HepG2 (cell line): ENCODE results near the gene HMBS. TPM values are rescaled to one million over a fixed set of nuclear protein-coding genes. Genes with fewer than 3 reads are reported as not detected.
A peak's percentile ranks its signal among the peaks of the same experiment; 100 is the strongest.

Source experiments
- ATRX ChIP-seq: sonication (generic); formaldehyde crosslinking; IDR thresholded peaks from 2 replicates; pipeline ENCODE4 v1.4.0; 2020; ENCODE audit warnings: missing genetic modification reagents, borderline replicate concordance
- GRHL1 ChIP-seq: sonication (generic); formaldehyde crosslinking; conservative IDR thresholded peaks from 2 replicates; pipeline ENCODE4 v1.8.0; 2022; ENCODE audit warnings: missing genetic modification reagents
- HOXA7 ChIP-seq: sonication (generic); formaldehyde crosslinking; IDR thresholded peaks from 2 replicates; pipeline ENCODE4 v1.8.1; 2022; ENCODE audit warnings: mild to moderate bottlenecking, missing genetic modification reagents, moderate library complexity
- IKZF1 ChIP-seq: fragments of 450-650 bp; IDR thresholded peaks from 2 replicates; pipeline ENCODE4 v1.7.1; 2016
- KDM5A ChIP-seq: fragments of 200-600 bp; sonication (generic); IDR thresholded peaks from 2 replicates; pipeline ENCODE4 v1.7.0; 2018; ENCODE audit warnings: antibody characterized with exemption, mild to moderate bottlenecking, low read length, borderline replicate concordance
- KLF6 ChIP-seq: IDR thresholded peaks from 2 replicates; pipeline ENCODE4 v1.8.0; 2016; ENCODE audit warnings: missing biosample characterization, missing genetic modification reagents
- MAFG ChIP-seq: sonication (generic); formaldehyde crosslinking; IDR thresholded peaks from 2 replicates; pipeline ENCODE4 v1.5.1; 2020; ENCODE audit warnings: mild to moderate bottlenecking, missing genetic modification reagents
- MLXIP ChIP-seq: sonication (generic); formaldehyde crosslinking; IDR thresholded peaks from 2 replicates; pipeline ENCODE4 v1.9.0; 2021; ENCODE audit warnings: missing genetic modification reagents, borderline replicate concordance
- NFKBIZ ChIP-seq: IDR thresholded peaks from 2 replicates; pipeline ENCODE4 v1.6.1; 2018; ENCODE audit warnings: missing genetic modification reagents, missing compliant biosample characterization
- NFYC ChIP-seq: IDR thresholded peaks from 2 replicates; pipeline ENCODE4 v1.6.1; 2016; ENCODE audit warnings: missing genetic modification reagents, missing compliant biosample characterization
- PRMT3 ChIP-seq: sonication (generic); formaldehyde crosslinking; IDR thresholded peaks from 2 replicates; pipeline ENCODE4 v1.8.1; 2022; ENCODE audit warnings: low read depth, mild to moderate bottlenecking, moderate library complexity, missing genetic modification reagents, borderline replicate concordance
- PRPF4 ChIP-seq: fragments of 200-400 bp; formaldehyde crosslinking; IDR thresholded peaks from 2 replicates; pipeline ENCODE4 v1.6.1; 2016; ENCODE audit warnings: low read length, low read depth; ENCODE audit not compliant: poor library complexity, severe bottlenecking
- RELA ChIP-seq: sonication (generic); formaldehyde crosslinking; IDR thresholded peaks from 2 replicates; pipeline ENCODE4 v1.4.0; 2020; ENCODE audit warnings: missing genetic modification reagents
- SCMH1 ChIP-seq: sonication (generic); formaldehyde crosslinking; IDR thresholded peaks from 2 replicates; pipeline ENCODE4 v1.9.0; 2021; ENCODE audit warnings: missing genetic modification reagents, mild to moderate bottlenecking, borderline replicate concordance
- SOX13 ChIP-seq, 3 experiments: fragments of 450-650 bp in 1 of 3; sonication (generic) in 1 of 3; formaldehyde crosslinking in 1 of 3; IDR thresholded peaks in 2 of 3; conservative IDR thresholded peaks in 1 of 3; 2 replicates each; pipeline versions ENCODE4 v1.5.0 to v1.6.1; 2016 to 2020; ENCODE audit warnings: antibody characterized with exemption in 1 of 3, mild to moderate bottlenecking in 1 of 3, missing compliant biosample characterization in 1 of 3, missing genetic modification reagents in 1 of 3, moderate library complexity in 1 of 3
- SP140L ChIP-seq: sonication (generic); formaldehyde crosslinking; IDR thresholded peaks from 2 replicates; pipeline ENCODE4 v1.4.0; 2020; ENCODE audit warnings: missing genetic modification reagents, borderline replicate concordance
- SSRP1 ChIP-seq: IDR thresholded peaks from 2 replicates; pipeline ENCODE4 v1.6.1; 2016; ENCODE audit warnings: control low read depth
- XRCC5 ChIP-seq: fragments of 200-400 bp; formaldehyde crosslinking; optimal IDR thresholded peaks from 2 replicates; pipeline ENCODE3; 2017; ENCODE audit warnings: mild to moderate bottlenecking, low read length
- ZFP36L1 ChIP-seq: sonication (generic); formaldehyde crosslinking; IDR thresholded peaks from 2 replicates; pipeline ENCODE4 v1.8.0; 2022; ENCODE audit warnings: mild to moderate bottlenecking, missing genetic modification reagents, moderate library complexity
- ZIK1 ChIP-seq: sonication (generic); formaldehyde crosslinking; IDR thresholded peaks from 2 replicates; pipeline ENCODE4 v1.5.0; 2020; ENCODE audit warnings: mild to moderate bottlenecking, low read depth, missing genetic modification reagents, borderline replicate concordance
- ZNF326 ChIP-seq: sonication (generic); formaldehyde crosslinking; IDR thresholded peaks from 2 replicates; pipeline ENCODE4 v1.4.0; 2020; ENCODE audit warnings: missing genetic modification reagents, borderline replicate concordance
- ZNF678 ChIP-seq: sonication (generic); formaldehyde crosslinking; IDR thresholded peaks from 2 replicates; pipeline ENCODE4 v1.4.0; 2020; ENCODE audit warnings: mild to moderate bottlenecking, missing genetic modification reagents
- ZNF790 ChIP-seq: sonication (generic); formaldehyde crosslinking; IDR thresholded peaks from 2 replicates; pipeline ENCODE4 v1.8.0; 2022; ENCODE audit warnings: missing genetic modification reagents, mild to moderate bottlenecking, borderline replicate concordance
- ZSCAN22 ChIP-seq: sonication (generic); formaldehyde crosslinking; IDR thresholded peaks from 2 replicates; pipeline ENCODE4 v1.4.0; 2020; ENCODE audit warnings: mild to moderate bottlenecking, missing genetic modification reagents
- polyA plus RNA-seq, 8 experiments: library from polyadenylated mRNA; depleted of rRNA in 3 of 8; stranded (reverse) in 7 of 8; unstranded in 1 of 8; fragments of >200 nt; fragmentation: Illumina TruSeq in 4 of 8; extraction: Trizol in 4 of 8; gene quantifications; 2 replicates each; pipeline versions ENCODE4 v1.2.1 to v1.2.3, GENCODE V29; 2011 to 2016; ENCODE audit warnings: low read depth in 4 of 8, missing spikeins in 1 of 8, mixed read lengths in 1 of 8; ENCODE audit not compliant: insufficient read depth in 1 of 8
- total RNA-seq, 5 experiments: library from RNA; depleted of rRNA; stranded (reverse); fragments of >200 nt; fragmentation: Illumina TruSeq; extraction: Trizol; gene quantifications; 2 replicates each; pipeline ENCODE4 v1.2.3, GENCODE V29; 2016; ENCODE audit warnings: low read depth in 1 of 5
- TF ChIP-seq, protein P1 (sequence below): sonication (generic); formaldehyde crosslinking; IDR thresholded peaks from 2 replicates; pipeline ENCODE4 v1.4.0; 2020; ENCODE audit warnings: mild to moderate bottlenecking, missing genetic modification reagents

HMBS gene
- total and polyA plus RNA-seq, 2 of the 13 experiments (the other 11 are each of a cell fraction or from before 2014, with no cell fraction given) = 9.4 to 46.9 TPM

DNA sequence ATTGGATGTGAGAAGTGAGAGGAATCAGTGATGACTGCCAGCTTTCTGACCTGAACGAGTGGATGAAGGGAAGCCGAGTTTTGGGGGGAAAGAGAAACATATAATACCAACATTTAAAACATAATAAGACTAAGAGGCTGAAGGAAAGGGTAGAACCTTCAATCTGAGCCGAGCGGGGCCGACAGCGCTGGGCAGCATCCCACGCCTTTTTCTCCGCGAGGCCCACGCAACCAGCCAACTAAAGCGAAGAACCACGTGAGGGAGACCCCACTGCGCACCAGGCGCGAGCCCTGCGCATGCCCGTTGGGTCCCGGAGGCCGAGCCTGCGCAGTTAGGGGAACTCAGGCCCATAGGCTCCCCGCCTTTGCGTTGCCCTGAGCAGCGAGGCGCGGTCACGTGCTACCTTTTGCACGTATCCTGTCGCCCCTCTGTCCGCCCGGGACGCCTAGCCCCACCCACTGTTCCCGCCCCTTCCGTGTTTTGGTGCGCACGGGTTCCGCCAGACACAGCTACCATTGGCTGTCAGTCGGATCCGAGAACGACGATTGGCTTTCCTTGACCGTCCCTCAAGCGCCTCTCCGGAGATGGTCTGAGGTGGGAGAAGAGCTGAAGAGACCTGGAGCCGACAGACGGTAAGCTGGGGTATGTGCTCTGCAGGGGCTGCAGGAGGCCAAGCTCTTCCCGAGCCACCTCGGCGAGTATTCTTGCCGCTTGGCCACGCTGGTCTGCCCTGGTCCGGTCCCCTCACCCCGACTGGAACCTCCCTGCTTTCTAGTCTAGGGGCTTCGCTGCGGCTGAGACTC is 36.5 kb downstream of the HMBS start, which contains the start of gene HINFP (continued):
- TF ChIP-seq ZNF790 = no peak
- TF ChIP-seq ZNF326 = no peak
- peak; percentile 14 for TF ChIP-seq XRCC5
- no peak; the same call in 1 of the 2 replicates for TF ChIP-seq KDM5A
- TF ChIP-seq GRHL1 (CRISPR knock-in tag) = no peak
- TF ChIP-seq SOX13 (IDR thresholded peaks at IDR 0.05) = no peak
- TF ChIP-seq SOX13 (CRISPR knock-in tag; conservative IDR thresholded peaks at IDR 0.05 in 1 of 2, IDR thresholded peaks at IDR 0.05 in 1 of 2) = no peak
- no peak for TF ChIP-seq MAFG (CRISPR knock-in tag)
- TF ChIP-seq ATRX = no peak
- no peak for TF ChIP-seq RELA (CRISPR knock-in tag)
- TF ChIP-seq NFKBIZ (CRISPR knock-in tag) = 0 out of 2 replicates have a peak, but pooled peaks have one; percentile 32
- peak; percentile 95 for TF ChIP-seq NFYC (CRISPR knock-in tag)
- TF ChIP-seq SCMH1 (CRISPR knock-in tag) = no peak
- TF ChIP-seq PRPF4 = no peak
- TF ChIP-seq ZSCAN22 (CRISPR knock-in tag) = no peak
- TF ChIP-seq MLXIP (CRISPR knock-in tag) = peak; percentile 60; the same call in 1 of the 2 replicates
- no peak for TF ChIP-seq SSRP1 (CRISPR knock-in tag)
- TF ChIP-seq, protein P1, sequence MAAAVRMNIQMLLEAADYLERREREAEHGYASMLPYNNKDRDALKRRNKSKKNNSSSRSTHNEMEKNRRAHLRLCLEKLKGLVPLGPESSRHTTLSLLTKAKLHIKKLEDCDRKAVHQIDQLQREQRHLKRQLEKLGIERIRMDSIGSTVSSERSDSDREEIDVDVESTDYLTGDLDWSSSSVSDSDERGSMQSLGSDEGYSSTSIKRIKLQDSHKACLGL (CRISPR knock-in tag) = peak; percentile 35
- no peak for TF ChIP-seq ZFP36L1
- TF ChIP-seq PRMT3 = no peak
- TF ChIP-seq ZIK1 (CRISPR knock-in tag) = peak; percentile 46; the same call in 1 of the 2 replicates
- no peak for TF ChIP-seq SP140L (CRISPR knock-in tag)
- peak; percentile 81; the same call in 1 of the 2 replicates for TF ChIP-seq KLF6 (CRISPR knock-in tag)
- no peak for TF ChIP-seq IKZF1
- TF ChIP-seq ZNF678 (CRISPR knock-in tag) = no peak
- TF ChIP-seq HOXA7 (CRISPR knock-in tag) = no peak
